NCI-H2196 (cell line): ENCODE results near the gene NOTUM.

Source experiments
- DNase-seq: peaks from one replicate; lab custom pipeline; 2025; ENCODE audit not compliant: unreplicated experiment; lab: John Stamatoyannopoulos, UW

NOTUM gene

DNA sequence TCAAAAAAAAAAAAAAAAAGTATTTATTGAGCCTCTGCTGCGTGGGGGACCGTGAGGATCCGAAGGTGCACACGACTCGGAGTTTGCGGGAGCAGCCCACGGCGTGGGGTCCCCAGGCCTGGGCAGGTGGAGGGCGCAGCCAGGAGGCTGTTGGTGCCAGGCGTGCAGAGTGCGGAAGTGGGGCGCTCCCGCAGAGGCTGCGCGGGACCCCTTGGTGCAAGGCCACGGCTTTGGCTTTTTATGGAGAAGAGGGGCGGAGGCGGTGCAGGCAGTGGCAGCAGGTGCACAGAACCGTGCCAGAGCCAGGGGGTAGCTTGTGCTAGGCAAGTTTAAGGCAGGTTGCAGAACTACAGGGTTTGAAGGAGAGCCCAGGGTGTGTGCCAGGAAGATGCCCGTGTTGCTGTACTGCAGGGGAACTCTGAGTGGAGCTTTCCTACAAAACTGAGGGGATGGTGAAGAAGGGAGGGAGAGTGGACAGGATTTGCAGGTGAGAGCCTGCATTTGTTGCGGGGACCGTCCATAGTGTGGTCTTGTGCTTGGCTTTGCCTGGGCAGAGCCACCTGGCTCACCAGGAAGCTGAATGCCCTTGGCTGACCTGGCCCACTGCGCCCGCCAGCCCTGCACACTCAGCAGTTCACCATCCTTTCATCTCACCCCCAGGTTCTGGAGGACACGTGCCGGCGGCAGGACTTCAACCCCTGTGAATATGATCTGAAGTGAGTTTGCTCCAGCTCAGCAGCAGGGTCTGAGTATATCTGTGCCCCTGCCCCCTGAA lies 17.7 kb upstream of the NOTUM start:
- no peak for DNase-seq

DNA sequence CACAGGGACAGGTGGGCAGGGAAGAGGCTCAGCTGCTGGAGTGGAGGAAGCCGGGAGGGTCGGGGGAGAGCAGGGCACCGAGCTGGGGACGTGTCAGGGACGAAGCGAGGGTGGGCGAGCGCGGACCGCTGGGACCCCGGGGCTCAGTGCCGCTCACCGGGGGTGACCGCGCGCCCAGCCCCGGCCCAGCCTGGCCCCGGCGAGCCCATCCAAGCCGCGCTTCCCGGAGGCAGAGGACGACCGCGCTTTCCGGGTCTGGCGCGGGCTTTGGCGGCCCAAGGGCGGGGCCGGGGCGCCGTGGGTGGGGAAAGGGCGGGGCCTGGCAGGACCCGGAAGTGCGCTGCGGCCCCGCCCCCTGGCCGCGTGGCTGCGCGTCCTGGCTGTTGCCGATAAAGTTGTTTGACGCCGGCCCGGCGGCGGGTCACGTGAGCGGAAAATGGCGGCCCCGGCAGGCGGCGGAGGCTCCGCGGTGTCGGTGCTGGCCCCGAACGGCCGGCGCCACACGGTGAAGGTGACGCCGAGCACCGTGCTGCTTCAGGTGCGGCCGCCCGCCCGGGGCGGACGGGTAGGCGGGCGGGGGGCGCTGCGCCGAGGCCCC lies 16.3 kb upstream of the NOTUM start, which contains the start of gene ASPSCR1:
ASPSCR1 (plus strand) TSS at position 419 of the 598 bp plus-strand sequence; CDS start at position 437, 18 bp downstream.
- peak; percentile 97 for DNase-seq

DNA sequence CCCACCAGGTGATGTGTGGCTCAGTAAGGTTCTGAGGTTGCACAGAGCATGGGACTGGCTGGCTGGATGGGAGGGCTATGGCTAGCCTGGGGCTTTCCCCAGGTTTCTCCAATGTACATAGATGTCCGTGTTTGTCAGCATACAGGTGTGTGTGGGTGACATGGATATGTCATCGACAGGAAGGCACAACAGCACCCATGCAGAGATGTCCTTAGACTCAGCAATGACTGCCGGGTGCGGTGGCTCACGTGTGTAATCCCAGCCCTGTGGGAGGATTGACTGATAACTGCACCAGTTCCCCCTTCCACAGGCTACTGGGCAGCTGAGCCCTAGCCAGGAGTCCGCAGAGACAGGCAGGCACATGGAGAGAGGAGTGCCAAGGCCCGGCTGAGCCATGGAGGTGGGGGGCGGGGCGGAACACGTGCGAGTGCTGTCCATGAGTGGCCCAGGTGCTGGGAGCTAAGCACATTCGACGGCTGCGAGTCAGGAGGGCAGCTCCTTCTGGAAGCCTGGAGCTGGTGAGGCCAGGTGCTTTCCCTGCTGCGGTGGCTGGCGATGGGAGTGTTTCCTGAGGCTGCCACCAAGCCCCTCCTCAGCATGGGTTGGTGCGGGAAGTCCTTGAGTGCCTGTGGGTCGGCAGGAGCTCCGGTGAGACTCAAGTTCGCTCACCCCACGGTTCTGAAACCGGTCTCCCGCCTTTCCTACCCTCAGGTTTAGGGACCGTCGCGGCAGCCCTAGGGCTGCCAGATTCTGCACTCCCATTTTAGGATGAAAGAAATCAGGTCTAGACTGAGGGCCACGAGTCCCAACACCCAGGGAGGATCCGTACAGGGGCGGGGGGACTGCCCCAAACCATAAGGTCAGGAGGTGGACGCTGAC lies 15.6 kb upstream of the NOTUM start:
- DNase-seq = peak; percentile 95

DNA sequence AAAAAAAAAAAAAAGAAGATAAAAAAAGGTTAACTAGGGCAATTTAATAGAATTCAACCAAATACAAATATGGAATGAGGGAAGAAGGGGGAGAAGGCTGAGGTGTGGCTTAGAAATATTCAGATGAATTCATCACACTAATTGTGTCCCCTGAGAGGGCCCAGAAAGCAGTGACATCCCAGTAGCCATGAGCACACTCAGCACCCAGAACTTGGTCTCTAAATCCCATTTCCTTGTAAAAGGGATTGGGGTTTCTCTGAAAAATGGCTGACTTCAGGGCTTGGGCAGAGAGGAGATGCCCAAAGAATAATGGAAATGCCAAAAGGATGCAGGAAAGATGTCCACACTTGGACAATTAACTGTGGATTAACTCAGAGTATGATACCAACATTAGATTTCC lies 12.4 kb upstream of the NOTUM start:
- DNase-seq = no peak

DNA sequence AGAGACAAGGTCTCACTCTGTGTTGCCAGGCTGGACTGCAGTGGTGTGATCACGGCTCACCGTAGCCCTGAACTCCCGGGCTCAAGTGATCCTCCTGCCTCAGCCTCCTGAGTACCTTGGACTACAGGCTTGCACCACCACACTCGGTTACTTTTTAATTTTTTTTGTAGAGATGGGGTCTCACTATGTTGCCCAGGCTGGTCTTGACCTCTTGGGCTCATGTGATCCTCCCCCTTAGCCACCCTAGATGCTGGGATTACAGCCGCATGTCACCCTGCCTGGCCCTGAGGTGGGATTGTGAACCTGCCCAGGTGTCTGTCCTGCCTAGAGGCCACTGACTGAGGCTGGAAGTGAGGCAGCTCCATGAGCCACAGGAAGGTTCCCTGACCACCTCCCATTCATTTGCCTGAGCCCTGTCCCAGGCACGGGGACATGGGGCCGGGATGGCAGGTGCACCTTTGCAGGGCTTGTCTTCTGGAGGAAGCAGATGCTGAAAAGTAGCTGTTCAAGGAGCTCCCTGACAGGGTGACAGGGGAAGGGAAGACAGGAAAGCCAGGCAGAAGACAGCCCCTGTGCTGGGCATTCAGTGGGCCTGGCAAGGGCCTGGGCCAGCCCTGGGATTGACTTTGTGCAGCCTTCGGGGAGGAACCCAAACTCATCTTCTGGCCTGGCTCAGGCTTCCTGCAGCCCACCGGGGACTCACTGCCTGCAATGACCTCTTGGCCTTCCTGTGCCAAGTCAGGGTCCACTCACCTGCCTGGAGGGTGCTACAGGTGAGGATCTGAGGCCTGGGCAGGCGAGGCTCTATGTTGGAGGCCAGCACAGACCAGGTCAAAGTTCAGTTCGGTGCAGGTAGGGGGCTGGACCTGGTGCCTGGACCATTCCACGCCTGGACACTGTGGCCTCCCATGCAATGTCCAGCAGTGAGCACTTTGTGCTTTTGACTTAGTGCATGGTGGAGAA lies 8.1 kb upstream of the NOTUM start:
- DNase-seq = no peak

DNA sequence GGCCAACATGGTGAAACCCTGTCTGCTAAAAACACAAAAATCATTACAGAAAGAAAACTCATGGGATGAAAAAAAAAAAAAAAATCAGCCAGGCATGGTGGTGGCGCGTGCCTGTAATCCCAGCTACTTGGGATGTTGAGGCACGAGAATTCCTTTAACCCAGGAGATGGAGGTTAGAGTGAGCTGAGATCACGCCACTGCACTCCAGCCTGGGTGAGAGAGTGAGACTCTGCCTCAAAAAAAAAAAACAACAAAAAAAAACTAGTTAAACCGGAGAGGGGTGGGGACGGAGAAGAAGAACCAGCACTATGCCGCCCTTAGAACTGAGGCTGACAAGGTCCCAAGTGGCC lies 7.4 kb upstream of the NOTUM start:
- DNase-seq = no peak

DNA sequence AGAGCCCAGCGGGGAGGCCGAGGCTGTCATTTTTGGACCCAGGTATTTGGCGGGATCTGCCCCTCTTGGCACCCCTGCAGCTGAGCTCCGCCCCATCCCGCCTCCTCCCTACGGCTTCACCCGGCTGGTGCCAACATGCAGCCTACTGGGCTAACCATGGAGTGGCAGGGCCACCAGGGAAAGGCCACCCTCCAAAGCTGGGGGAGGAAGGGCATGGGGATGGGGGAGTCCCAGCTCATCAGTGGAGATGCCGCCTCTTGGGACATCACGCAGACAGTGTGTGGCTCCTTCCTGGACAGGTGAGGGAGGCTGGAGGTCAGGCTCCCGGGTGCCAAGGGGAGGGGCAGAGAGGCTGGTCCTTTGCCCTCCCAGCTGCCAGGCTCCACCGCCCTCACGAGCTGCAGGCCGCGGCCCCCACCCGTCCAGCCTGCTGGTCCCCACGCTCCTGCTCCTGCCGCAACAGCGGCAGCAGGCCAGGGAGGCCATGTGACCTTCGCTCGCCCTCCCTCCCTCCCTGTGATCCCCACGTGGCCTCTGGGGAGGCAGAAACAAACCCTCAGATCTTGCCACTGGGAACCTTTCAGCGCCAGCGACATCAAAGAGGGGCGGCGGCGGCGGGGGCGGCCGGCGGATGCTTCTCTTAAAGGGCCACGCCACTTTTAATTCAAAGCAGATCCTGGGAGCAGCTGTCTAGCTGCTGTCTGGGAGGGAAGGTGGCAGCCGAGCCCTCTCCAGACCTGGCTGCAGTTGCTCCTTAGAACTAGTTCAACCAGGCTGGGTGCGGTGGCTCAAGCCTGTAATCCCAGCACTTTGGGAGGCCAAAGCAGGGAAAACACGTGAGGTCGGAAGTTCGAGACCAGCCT lies 6.8 kb upstream of the NOTUM start:
- peak; percentile 98 for DNase-seq

DNA sequence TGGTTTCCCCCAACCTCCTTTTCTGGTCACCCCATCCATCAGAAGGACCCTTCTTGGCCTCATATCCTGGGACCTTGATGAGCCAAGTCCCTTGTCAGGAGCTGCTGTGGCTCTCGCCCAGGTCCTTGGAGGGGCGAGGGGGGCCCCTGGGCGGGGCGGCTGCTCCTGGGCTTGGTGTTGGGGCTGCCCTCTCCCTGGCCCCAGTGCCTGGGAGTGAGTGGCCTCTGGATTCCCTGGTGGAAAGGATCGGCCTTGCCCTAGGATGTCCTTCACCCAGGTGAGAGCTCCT lies 6.2 kb upstream of the NOTUM start:
- no peak for DNase-seq

DNA sequence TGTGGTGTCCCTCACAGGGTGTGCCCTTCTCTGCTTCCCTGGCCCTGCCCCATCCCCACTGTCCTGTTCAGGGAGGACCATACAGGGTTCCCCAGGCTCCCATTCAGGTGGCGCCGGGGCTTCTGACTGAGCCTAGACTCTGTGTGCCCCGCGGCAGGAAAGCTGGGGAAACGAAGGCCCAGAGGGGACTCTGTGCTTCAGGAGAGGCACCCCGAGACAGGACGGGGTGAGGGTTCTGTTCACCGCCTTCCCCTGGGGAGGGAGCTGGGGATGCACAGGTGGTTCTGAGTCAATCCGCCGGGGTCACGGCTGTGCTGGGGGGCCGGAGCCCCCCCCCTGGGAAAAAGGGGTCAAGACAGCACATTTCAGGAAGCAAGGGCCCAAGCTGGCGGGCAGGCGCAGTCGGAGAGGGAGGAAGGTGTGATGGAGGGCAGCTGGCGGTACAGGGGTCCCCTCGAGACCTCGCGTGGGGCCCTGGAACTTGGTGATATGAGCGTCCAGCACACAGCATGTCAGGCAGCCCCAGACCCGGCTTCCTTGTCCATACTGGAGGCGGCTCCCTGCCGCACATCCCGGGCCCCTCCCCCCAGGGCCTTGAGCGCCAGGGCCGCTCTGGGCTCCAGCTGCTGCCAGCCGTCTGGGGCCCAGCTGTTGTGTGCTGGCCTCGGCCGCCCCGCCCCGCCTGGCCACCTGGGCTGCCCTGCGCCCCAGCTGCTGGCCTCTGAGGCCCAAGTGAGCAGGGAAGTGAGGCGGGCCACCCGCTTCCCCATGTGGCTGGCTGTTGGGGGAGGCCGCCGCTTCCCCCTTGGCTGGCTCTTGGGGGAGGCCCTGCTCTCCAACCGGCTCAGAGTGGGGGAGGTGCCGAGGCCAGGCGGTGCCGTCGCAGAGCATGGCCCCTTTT lies 5.6 kb upstream of the NOTUM start:
- DNase-seq = peak; percentile 81

DNA sequence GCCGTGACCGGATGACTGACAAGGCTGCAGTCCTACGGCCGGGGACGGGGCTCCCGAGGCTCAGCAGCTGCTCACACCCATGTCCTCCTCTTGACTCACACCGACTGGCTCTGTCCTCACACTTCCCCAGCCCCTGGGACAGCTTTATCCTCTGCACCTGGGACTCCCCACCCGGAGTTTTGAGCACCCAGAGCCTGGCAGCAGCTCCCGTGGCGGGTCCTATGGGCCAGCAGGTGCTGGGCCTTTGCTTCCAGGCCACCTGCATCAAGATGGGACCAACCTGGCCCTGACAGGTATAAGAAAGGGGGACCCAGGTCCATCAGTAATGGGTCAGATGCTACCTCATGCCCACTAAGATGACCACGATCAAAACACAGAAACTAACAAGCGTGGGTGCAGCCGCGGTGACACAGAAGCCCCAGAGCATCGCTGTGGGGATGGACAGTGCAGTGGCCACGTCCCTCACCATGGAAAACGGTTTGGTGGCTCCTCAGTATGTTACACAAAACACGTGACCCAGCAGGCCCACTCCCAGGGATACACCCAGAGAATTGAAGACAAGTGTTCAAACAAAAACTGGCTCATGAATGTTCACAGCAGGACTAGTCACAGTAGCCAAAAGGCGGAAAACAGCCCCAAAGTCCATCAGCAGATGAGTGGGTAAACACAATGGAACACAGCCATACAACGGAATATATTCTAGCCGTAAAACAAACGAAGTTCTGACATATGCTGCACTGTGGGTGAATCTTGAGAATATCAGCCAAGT lies 3.3 kb upstream of the NOTUM start:
- no peak for DNase-seq

DNA sequence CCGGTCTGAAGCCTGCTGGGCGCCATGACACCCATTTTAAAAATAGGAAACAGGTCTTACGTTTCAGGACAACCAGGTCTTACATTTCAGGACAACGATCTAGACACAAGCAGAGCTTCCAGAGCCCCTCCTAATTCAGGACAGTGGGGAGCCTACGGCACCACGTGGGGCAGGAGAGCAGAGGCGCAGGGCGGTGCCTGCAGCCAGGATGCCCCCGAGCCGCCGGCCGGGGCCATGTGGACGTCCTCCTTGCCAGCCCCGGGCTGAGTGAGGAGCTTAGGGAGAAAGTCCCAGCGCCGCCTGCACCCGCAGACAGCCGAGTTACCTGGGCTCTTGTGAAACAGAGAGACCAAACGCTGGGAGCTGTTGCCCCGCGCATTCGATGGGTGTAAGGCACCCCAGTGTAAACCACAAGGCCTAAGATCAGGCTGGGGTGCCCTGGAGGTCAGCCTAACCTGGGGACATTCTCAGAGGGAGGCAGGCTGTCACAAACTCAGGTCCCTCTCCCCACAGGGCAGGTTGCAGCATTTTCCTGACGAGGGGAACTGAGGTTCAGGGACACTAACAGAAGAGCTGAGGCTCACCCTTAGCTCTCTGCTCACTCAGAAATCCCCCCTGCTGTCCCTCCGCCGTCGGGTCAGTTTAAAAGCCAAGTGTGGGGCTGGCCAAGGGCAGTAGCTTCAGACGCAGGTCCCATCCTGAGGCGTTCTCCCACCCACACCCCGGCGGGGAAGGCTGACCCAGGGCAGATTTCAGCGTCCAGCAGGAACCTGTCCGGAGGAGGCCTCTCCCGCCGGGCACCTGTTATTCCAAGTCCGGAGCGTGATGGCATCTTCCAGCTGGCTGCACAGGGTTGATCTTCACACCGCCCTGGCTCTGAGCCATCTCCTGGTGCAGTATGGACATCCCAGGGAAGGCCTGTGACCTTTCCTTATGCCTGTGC lies 1.8 kb upstream of the NOTUM start:
- DNase-seq = no peak

DNA sequence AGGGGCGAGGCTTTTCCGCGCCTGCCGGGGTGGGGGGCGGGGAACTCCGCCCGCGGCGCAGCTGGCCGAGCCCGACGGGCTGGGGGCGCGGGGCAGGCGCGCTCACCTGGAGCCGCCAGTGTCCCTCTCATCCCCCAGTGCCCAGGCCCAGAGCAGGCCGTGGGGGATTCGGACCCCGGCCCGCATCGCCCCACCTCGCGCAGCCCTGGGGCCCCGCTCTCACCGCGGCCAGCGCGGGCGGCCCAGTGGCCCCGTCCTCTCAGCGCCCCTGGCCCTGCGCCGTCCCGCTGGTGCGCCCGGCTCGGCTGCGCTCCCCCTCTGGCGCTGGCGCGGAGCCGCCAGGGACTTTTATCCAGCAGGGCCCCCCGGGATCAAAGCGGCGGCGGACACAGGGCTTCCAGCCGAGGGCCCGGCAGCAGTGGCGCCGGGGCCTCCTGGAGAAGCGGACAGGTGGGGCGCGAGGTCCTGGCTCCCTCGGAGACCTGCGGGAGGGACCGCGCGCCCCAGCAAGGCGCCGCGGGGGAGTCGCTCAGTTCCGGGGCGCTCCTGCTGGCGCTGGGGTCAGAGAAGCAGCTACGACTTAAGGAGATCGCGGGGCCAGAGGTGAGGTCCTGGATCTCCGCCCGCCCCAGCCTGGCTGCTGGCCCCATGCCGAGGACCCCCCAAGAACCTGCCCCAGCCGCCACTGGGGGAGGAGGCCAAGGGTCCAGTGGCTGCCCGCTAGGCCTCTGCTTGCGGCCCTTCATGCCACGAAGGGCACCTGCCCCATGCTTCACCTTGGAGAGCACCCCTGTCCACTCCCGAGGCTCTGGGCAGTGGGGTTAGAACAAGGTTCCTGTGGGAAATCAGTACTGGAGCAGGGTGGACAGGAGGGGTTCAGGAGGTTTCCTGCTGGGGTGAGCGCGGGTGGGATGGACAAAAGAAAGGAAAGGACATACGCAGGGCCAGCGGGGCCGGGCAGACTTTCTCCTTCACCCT lies 823 bp upstream of the NOTUM start:
- no peak for DNase-seq

DNA sequence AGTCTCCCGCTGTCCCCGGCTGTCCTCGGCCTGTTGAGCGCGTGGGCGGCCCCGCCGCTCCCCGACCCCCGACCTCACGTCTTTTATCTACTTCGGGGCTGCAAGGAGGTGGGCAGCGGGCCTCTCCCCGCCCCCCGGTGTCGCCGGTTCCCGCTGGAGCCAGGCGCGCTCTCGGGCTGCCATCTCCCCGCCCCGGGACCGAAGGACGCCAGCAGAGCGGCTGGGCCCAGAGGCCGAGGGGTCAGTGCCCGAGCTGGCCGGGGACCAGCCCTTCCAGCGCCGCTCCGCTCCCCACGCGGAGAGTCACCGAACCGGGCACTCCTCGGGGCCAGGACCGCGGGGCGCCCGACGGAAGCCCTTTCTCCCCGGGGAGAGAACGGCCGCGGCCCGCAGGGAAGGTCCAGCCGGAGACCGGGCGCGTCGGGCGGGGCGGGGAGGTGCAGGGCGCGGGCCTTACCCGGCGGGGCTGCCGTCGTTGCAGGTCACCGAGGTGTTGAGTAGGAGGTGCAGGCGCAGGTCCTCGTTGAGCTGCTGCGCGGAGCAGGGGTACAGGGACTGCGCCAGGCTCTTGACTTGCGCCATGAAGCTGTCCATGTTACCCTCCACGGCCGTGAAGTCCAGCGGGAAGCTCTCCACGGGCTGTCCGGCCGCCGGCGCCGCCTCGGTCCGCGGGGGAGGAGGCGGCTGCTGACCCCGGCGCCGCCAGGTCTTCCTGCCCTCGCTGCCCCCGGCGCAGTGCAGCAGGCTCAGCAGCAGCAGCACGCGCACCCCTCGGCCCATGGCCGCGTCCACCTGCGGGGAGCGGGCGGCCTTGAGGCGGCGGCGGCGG lies 643 bp downstream of the NOTUM start:
- no peak for DNase-seq

DNA sequence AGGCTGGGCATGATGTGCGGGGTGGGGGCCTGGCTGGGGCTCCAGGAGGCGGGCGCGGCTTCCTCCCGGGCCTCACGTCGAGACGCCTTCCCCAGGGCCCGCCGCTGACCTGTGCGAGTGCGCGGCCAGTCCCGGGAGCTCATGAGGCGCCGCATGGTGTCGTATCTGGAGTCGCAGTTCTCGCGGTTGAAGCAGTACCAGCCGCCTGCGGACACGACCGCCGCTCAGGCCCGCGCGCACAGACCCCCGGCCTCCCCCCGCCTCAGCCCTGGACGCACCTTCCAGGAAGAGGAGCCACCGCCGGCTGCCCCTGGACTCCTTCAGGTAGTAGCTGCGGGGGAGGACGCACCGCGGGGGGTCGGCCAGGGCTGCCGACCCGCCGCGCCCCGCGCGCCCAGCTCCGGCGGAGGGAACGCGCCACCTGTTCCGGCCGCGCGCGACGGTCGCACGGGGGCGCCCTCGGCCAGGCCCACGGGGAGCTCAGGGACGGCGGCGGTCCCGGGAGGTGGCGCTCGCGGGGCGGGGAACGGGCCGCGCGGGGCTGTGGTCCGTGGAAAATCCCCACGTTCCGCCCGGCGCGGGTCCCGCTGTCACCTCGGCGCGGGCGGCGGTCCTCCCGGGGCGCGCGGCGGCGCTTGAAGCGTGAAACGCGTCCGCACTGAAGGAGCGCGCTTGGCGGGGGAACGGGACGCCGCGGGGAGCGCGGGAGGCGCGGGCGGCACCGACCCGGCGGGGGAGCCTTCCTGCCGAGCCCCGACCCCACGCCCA lies 1.4 kb downstream of the NOTUM start:
- peak; percentile 85 for DNase-seq
